Measurements from ENCODE around the gene RNU1-4. TPM values are rescaled to one million over a fixed set of nuclear protein-coding genes. Genes with fewer than 3 reads are reported as not detected.
A peak's percentile ranks its signal among the peaks of the same experiment; 100 is the strongest.
"Not testable (repeated sequence)": the region's sequence is repeated elsewhere in the genome, so short reads cannot be mapped to it uniquely, and the experiment has no call there.

The RNU1-4 gene
- total and polyA plus RNA-seq, 5 donors: 3,675 to 8,578 (median 7,073) TPM; not detected in 1

DNA sequence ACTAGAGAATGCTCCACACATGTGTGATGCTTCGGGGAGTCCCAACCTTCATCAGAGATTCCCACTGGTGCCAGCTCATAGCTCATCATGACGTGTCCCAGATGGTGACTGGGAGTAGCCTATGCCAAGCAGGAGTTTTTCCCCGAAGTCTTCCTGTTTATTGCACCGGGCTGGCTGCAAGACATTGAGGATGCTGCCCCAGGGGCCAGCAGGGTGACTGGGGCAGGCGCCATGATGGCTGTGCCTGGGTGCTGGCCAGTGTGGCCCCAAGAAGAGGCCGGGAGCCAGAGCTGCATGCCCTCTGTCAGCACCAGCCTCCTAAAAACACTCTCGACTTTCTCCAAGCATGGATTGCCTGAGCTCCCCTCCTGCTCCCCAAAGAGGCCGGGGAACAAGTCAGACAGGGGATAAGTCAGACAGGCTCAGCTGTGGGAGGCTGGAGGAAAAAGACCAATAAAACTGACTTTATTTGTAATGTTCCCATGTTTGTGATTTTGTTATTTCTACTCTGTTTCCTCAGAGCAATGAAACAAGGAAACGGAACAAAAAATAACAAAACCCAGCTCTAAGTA lies 24.0 kb downstream of the RNU1-4 start:
- 71% methylated on average over 9 of the region's 9 CpGs for WGBS
- H3K9me3 ChIP-seq (ENCODE audit: control insufficient read depth, low read length); H3K27me3 ChIP-seq (ENCODE audit: control insufficient read depth, insufficient read depth); H3K4me1 ChIP-seq (ENCODE audit: control insufficient read depth, insufficient read depth, low read length); intact Hi-C loops (cut with DNase I); H3K4me3 ChIP-seq (ENCODE audit: low read length); H3K27ac ChIP-seq (ENCODE audit: low read length): not testable (repeated sequence)
- peak; percentile 13 to 46 (median 46) for DNase-seq
- peak; percentile 3 to 12 for ATAC-seq

DNA sequence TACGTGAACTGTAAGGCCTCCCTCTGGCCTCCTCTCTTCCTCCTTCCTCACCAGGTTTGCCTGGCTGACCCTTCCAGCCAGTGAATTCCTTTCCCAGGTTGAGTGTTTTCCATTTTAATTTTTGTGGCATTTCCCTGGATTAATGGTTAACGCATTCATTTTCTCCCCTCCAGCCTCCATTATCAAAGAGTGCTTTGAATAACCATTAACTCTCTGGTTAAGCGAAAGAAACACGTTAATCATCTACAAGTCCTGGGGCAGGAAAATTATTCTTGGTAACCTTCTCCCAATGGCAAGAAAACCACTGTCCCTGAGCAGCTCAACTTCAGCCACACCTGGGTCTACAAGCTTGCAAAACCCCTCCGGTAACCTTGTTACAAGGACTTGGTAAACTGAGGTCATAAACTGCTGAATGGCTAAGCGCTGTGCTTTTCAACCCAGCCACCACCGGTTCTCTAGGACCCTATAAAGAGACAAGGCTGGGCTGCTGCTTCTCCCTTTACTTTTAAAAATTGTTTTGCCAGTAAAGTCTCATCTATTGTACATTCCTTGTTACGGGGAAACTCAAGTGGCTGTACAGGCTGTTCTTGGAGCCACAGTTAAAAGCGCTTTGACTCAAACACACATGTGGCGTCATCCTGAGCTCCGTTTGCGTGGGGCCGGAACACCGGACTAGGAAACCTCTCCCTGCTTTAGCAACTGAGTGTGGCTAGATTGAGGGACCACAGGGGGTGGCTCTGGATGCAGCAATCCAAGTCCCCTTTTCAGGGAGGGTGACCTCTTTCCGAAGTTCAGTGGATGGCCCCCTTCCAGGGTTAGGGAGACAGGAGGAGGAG lies 24.7 kb downstream of the RNU1-4 start:
- intact Hi-C loops (cut with DNase I); H3K27me3 ChIP-seq (ENCODE audit: control insufficient read depth, insufficient read depth); H3K4me3 ChIP-seq (ENCODE audit: low read length); H3K9me3 ChIP-seq (ENCODE audit: control insufficient read depth, low read length); H3K4me1 ChIP-seq (ENCODE audit: control insufficient read depth, insufficient read depth, low read length); H3K27ac ChIP-seq (ENCODE audit: low read length): not testable (repeated sequence)
- DNase-seq: peak in 2 of 3 donors; percentile 14 to 37
- ATAC-seq: peak; percentile 54 to 72
- WGBS: 75% methylated on average over 15 of the region's 15 CpGs

DNA sequence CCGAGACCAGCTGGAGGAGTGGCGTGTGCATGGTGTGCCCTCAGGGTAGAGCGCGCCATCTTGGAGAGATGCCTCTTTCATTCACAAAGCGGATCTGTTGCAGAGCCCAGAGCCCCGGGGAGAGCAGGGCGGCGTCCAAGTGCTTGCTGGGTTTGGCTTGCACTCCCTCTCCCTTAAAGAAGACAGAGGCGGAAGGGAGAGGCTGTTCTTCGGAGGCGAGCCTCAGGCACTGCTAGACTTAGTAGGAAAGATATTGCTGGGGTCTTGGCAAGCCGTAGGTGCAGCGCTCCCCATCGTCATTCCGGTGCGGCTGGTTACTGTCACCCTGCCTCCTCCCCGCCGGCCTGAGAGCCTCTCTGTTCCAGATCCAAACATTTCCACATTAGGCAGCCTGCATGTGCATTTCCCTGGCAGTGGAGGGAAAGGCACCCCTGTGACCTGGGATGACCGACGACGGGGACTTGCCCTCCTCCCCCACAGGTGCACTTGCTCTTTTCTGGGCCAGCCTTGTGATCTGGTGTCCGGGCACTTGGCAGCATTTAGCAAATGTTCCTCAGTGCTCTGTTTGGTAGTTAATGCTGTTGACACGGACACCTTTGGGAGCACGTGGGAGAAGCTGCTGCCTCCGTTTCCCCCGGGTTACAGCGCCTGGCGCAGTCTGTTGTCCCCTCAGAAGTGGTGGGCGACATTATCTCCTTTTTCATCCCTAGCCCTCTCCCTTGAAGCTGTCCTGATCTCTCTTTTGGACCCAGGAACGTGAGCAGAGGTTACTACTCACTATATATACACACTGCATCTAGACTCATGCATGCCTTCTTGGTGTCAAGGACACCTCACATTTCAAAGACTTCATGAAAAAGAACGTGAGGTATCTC lies 25.7 kb downstream of the RNU1-4 start:
- peak; percentile 65 to 70 for ATAC-seq
- H3K27ac ChIP-seq (ENCODE audit: low read length); H3K9me3 ChIP-seq (ENCODE audit: control insufficient read depth, low read length); H3K4me1 ChIP-seq (ENCODE audit: control insufficient read depth, insufficient read depth, low read length); intact Hi-C loops (cut with DNase I); H3K4me3 ChIP-seq (ENCODE audit: low read length); H3K27me3 ChIP-seq (ENCODE audit: control insufficient read depth, insufficient read depth): not testable (repeated sequence)
- WGBS: 64% methylated on average over 24 of the region's 31 CpGs
- peak; percentile 62 to 80 (median 77) for DNase-seq

DNA sequence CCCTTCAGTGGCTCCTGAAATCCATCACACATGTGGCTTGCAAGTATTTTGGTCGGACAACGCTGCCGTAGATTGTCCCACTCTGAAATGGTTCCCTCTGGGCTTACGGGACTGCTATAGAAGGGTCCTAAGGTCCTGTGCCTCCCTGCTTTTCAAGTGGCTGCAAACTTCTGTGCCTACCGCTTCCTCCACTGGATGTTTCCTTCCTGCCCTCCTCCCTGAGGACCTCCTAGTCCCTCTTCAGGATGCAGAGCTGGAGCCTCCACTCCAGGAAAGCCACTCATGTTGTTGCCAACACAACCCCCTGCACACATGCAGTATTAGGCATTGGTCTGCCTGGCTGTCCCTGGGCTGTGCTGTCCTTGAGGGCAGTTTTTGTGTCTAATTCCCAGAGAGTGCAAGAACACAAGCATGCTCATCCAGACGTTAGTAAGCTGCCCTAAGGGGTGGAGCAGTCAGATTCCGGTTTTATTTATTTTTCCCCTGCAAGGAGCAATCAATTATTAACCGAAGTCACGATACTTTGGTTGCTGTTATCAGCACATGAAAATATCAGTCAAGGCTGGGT lies 26.5 kb downstream of the RNU1-4 start:
- ATAC-seq; H3K27ac ChIP-seq (ENCODE audit: low read length); intact Hi-C loops (cut with DNase I); H3K27me3 ChIP-seq (ENCODE audit: control insufficient read depth, insufficient read depth); H3K4me3 ChIP-seq (ENCODE audit: low read length); DNase-seq; H3K4me1 ChIP-seq (ENCODE audit: control insufficient read depth, insufficient read depth, low read length); H3K9me3 ChIP-seq (ENCODE audit: control insufficient read depth, low read length): not testable (repeated sequence)
- 53% methylated on average over 8 of the region's 9 CpGs for WGBS

DNA sequence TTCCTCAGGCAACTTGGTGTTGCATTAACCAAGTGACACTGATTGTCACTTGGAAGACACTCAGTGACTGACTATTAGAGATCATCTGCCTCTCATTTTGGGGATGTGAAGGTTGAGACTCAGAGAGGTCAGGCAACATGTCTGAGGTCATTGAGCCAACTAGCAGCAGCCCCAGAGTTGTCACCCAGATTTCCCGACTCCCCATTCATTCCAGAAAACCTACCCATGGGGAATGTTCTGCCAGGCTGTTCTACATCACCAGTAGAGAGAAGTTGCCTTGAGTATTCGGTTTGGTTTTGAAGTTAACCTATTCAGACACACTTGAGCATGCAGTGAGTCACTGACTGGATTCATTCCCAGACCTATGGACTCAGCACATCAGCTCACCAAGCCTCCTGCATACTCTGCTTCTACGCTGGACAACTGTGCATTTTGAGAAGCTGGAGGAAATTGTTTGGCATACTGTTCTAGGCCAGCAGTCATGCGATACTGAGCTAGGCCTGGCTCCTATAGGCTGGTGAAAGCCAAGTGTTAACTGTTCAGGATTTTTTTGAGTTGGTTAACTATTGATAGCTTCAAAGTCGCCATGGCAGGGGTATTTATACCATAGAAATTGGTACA lies 29.9 kb downstream of the RNU1-4 start:
- ATAC-seq; H3K4me3 ChIP-seq (ENCODE audit: low read length); intact Hi-C loops (cut with DNase I); H3K9me3 ChIP-seq (ENCODE audit: control insufficient read depth, low read length); H3K27ac ChIP-seq (ENCODE audit: low read length); H3K4me1 ChIP-seq (ENCODE audit: control insufficient read depth, insufficient read depth, low read length); DNase-seq; H3K27me3 ChIP-seq (ENCODE audit: control insufficient read depth, insufficient read depth): not testable (repeated sequence)
- WGBS: 72% methylated on average over 5 of the region's 5 CpGs

DNA sequence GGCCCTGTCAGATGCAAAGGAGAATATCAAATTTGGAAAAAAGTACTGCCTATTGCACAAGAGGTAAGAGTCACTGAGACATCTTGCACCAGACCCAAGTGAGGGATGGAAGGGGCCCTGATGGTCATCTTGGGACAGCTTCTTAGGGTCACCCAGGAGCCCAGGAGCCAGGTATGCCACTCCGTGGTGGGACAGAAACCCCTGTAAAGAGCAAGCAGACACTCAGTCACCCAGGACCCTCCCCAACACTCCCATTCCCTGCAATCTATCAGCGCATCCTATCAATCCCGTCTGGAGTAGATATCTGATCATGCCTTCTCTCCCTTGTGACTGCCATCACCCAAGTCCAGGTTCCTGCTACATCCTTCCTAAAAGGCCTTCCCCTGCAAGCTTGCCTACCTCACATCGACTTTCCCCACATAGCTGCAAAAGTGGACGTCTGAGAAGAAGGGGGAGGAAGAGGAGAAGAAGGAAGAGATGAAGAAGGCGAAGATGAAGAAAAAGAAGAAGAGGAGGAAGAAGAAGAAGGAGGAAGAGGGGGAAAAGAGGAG lies 30.7 kb downstream of the RNU1-4 start:
- not testable (repeated sequence) for DNase-seq

DNA sequence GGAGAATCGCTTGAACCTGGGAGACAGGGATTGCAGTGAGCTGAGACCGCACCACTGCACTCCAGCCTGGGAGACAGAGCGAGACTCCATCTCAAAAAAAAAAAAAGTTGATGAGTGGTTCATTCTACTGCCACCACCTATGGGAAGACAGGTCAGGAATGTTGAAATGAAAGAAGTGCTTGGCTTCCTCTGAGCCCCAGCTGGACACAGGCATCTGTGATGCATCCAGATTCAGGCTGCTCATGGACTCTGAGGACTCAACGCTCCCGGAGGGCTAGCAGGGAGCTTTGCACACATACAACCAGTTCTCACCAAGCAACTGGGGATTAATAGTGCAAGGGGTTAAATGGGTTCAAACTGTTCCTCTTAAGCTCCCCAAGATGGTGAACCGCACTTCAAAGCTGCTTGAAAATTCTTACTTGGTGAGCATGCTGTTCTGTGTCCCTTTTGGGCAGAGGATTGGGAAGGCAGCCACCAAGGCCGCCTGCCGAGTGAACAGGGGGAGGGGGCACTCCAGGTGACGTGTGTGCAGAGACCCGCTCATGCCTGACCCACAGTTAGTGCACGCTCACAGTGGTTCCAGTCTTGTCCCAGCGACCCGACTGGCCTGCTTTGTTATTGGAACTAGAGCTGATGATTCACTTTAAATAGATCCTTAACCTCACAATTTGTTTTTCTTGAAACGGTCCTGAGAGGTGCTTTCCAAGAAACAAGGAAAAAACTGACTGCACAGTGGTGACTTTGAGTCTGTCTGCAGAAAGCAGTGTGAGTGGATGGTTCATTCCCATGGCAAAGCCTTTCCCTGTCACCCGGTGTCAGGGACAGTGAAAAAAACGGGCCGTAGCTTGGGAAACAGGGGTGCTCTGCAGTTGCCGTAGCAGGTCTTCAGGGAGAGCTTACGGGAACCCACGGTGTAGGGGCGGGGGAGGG lies 32.2 kb downstream of the RNU1-4 start:
- H3K4me3 ChIP-seq (ENCODE audit: low read length); H3K27ac ChIP-seq (ENCODE audit: low read length); H3K9me3 ChIP-seq (ENCODE audit: control insufficient read depth, low read length); H3K27me3 ChIP-seq (ENCODE audit: control insufficient read depth, insufficient read depth); H3K4me1 ChIP-seq (ENCODE audit: control insufficient read depth, insufficient read depth, low read length); intact Hi-C loops (cut with DNase I): not testable (repeated sequence)
- DNase-seq (peak in 2 of 3 donors; percentile 33 to 37), ATAC-seq (peak; percentile 34 to 64)
- 47% methylated on average over 13 of the region's 21 CpGs for WGBS

More for the DNA sequence above, 30.7 kb downstream of the RNU1-4 start:
- ATAC-seq; H3K9me3 ChIP-seq (ENCODE audit: control insufficient read depth, low read length); H3K4me3 ChIP-seq (ENCODE audit: low read length); H3K4me1 ChIP-seq (ENCODE audit: control insufficient read depth, insufficient read depth, low read length); H3K27ac ChIP-seq (ENCODE audit: low read length); intact Hi-C loops (cut with DNase I); H3K27me3 ChIP-seq (ENCODE audit: control insufficient read depth, insufficient read depth): not testable (repeated sequence)
- 68% methylated on average over 6 of the region's 6 CpGs for WGBS

DNA sequence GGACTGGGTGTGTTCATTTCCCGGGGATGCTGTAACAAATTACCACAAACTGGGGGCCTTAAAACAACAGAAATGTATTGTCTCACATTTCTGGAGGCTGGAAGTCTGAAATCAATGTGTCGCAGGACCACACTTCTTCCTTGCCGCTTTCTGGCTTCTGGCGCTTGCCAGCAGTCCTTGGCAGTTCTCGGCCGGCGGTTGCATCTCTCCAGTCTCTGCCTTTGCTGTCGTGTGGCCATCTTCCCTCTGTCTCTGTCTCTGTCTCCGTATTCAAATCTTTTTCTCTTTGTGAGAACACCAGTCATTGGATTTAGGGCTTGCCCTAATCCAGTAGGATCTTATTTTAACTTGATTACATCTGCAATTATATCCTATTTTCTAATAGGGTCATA lies 32.9 kb downstream of the RNU1-4 start:
- H3K27ac ChIP-seq (ENCODE audit: low read length); H3K4me1 ChIP-seq (ENCODE audit: control insufficient read depth, insufficient read depth, low read length); H3K27me3 ChIP-seq (ENCODE audit: control insufficient read depth, insufficient read depth); H3K9me3 ChIP-seq (ENCODE audit: control insufficient read depth, low read length); intact Hi-C loops (cut with DNase I); H3K4me3 ChIP-seq (ENCODE audit: low read length): not testable (repeated sequence)
- 52% methylated on average over 8 of the region's 9 CpGs for WGBS
- ATAC-seq: peak; percentile 4 to 27
- peak in 1 of 3 donors; percentile 35 for DNase-seq

DNA sequence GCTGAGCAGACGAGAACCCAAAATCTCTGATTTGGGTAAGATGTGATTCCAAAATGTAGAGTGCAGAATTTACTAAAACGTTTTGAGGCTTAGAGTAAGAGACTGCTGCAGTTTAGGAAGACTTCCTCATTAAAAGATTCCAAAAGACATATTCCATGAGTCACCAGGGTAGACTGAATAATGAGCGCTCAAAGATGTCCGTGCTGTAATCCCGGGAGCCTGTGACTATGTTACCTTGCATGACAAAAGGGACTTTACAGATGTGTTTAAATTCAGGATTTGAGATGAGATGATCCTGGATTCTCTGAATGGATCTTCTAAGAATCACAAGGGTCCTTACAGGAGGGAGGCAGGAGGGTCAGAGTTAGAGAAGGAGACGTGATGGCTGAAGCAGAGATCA lies 33.4 kb downstream of the RNU1-4 start:
- H3K4me3 ChIP-seq (ENCODE audit: low read length); intact Hi-C loops (cut with DNase I); H3K27ac ChIP-seq (ENCODE audit: low read length); ATAC-seq; H3K27me3 ChIP-seq (ENCODE audit: control insufficient read depth, insufficient read depth); DNase-seq; H3K4me1 ChIP-seq (ENCODE audit: control insufficient read depth, insufficient read depth, low read length); H3K9me3 ChIP-seq (ENCODE audit: control insufficient read depth, low read length): not testable (repeated sequence)
- WGBS: 44% methylated on average over 3 of the region's 6 CpGs
